Stimulated activated CD8-positive, alpha-beta memory T cell treated with anti-CD3 and anti-CD28 coated beads, Interleukin-15, amount 100 ng/mL, for 4 hours (primary cell): ENCODE results near the gene MAST3.

Source experiments
- DNase-seq, 2 donors: peaks; one replicate each; pipeline ENCODE4 v3.0.0-alpha.2; 2020; ENCODE audit warnings: low read depth in 2 of 2

Gene MAST3

GRCh38 chr19:18097217-18097992 is at the start of gene MAST3:
MAST3 (plus strand) TSS chr19:18097778; CDS start chr19:18097793, 15 bp downstream.
- DNase-seq, result peak; percentile 72 to 80

GRCh38 chr19:18049385-18049784 is 48.2 kb upstream of the MAST3 start:
- no peak for DNase-seq

- DNase-seq, result no peak
These were observed 45.7 kb upstream of the MAST3 start for GRCh38 chr19:18051887-18052286.

- DNase-seq, result no peak
These were observed 43.9 kb upstream of the MAST3 start for GRCh38 chr19:18053576-18054219.

- no peak for DNase-seq
These were observed 41.6 kb upstream of the MAST3 start for GRCh38 chr19:18055967-18056366.

- no peak for DNase-seq
These were observed 40.0 kb upstream of the MAST3 start for GRCh38 chr19:18057557-18057956.

- peak; percentile 57 to 61 for DNase-seq
These were observed 39.2 kb upstream of the MAST3 start for GRCh38 chr19:18058208-18059009.

GRCh38 chr19:18059297-18059696 is 38.3 kb upstream of the MAST3 start:
- DNase-seq, result no peak

GRCh38 chr19:18059902-18060301 is 37.7 kb upstream of the MAST3 start:
- no peak for DNase-seq

- no peak for DNase-seq
These were observed 37.1 kb upstream of the MAST3 start for GRCh38 chr19:18060472-18060871.

- DNase-seq, result no peak
These were observed 35.5 kb upstream of the MAST3 start for GRCh38 chr19:18062028-18062427.

- no peak for DNase-seq
These were observed 34.1 kb upstream of the MAST3 start for GRCh38 chr19:18063463-18063862.

GRCh38 chr19:18065173-18065495 is 32.4 kb upstream of the MAST3 start:
- DNase-seq, result no peak

- no peak for DNase-seq
These were observed 29.2 kb upstream of the MAST3 start for GRCh38 chr19:18068395-18068794.

GRCh38 chr19:18069383-18069782 is 28.2 kb upstream of the MAST3 start:
- DNase-seq, result no peak

GRCh38 chr19:18070181-18070580 is 27.4 kb upstream of the MAST3 start:
- DNase-seq, result no peak

GRCh38 chr19:18072335-18072734 is 25.2 kb upstream of the MAST3 start:
- no peak for DNase-seq

GRCh38 chr19:18073197-18073596 is 24.4 kb upstream of the MAST3 start:
- DNase-seq, result no peak

- no peak for DNase-seq
These were observed 23.4 kb upstream of the MAST3 start for GRCh38 chr19:18074192-18074591.

- no peak for DNase-seq
These were observed 13.5 kb upstream of the MAST3 start for GRCh38 chr19:18083929-18084684.

- DNase-seq, result no peak
These were observed 11.7 kb upstream of the MAST3 start for GRCh38 chr19:18085702-18086457.
